Stimulated activated naive CD4-positive, alpha-beta T cell (primary cell): ENCODE measurements around the gene ZNF646.

Experiments
- DNase-seq, 6 experiments: peaks; one replicate each; lab custom pipeline; 2025; lab: John Stamatoyannopoulos, UW

ZNF646 gene, protein sequence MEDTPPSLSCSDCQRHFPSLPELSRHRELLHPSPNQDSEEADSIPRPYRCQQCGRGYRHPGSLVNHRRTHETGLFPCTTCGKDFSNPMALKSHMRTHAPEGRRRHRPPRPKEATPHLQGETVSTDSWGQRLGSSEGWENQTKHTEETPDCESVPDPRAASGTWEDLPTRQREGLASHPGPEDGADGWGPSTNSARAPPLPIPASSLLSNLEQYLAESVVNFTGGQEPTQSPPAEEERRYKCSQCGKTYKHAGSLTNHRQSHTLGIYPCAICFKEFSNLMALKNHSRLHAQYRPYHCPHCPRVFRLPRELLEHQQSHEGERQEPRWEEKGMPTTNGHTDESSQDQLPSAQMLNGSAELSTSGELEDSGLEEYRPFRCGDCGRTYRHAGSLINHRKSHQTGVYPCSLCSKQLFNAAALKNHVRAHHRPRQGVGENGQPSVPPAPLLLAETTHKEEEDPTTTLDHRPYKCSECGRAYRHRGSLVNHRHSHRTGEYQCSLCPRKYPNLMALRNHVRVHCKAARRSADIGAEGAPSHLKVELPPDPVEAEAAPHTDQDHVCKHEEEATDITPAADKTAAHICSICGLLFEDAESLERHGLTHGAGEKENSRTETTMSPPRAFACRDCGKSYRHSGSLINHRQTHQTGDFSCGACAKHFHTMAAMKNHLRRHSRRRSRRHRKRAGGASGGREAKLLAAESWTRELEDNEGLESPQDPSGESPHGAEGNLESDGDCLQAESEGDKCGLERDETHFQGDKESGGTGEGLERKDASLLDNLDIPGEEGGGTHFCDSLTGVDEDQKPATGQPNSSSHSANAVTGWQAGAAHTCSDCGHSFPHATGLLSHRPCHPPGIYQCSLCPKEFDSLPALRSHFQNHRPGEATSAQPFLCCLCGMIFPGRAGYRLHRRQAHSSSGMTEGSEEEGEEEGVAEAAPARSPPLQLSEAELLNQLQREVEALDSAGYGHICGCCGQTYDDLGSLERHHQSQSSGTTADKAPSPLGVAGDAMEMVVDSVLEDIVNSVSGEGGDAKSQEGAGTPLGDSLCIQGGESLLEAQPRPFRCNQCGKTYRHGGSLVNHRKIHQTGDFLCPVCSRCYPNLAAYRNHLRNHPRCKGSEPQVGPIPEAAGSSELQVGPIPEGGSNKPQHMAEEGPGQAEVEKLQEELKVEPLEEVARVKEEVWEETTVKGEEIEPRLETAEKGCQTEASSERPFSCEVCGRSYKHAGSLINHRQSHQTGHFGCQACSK (N-terminal part only)

DNA sequence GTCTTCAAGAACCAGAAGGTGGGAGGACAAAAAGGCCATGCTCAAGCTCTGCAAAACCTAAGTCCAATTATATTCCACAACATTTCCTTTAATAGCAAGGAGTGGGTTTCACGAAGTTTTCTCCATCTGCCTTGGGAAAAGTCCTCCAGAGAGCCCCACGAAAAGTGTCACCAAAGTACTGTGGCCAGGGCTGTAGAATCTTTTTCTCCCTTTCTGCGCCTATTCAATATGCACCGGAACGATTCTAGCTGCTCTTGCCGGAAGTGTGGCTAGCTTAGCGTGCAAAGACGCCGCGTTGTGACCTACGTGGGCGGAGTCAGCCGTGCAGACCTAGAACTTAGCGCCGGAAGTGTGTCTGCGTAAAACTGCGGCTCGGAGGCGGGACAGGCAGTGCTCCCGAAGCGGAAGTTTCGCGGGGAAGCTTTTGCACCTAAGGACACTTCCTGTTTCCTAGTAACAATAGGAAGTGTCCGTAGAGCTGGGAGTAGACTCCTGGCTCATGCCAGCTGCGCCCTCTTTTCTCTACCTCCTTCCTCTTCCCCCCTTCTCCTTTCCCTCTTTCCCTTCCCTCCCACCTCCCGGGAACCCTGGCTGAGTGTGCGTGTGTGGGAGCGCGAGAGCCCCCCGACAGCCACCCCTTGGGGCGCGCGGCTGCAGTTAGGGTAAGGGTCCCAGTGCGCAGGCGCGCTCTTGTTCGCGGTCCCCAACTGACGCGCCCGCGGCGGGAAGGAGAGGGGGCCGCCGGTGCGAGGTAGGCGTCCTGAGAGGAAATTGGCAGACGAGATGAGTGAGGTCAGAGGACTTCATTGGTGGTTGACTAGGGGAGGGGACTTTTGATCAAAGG lies at the start of gene ZNF646, which contains the start of gene ZNF668:
ZNF646 (plus strand) TSS at position 453 of the 844 bp plus-strand sequence. CDS start 1,903 bp downstream, outside the sequence.
ZNF668 (minus strand) TSS at position 271 of the 844 bp plus-strand sequence. CDS start 9,781 bp downstream, outside the sequence.
- peak; percentile 95 to 98 (median 97) for DNase-seq

DNA sequence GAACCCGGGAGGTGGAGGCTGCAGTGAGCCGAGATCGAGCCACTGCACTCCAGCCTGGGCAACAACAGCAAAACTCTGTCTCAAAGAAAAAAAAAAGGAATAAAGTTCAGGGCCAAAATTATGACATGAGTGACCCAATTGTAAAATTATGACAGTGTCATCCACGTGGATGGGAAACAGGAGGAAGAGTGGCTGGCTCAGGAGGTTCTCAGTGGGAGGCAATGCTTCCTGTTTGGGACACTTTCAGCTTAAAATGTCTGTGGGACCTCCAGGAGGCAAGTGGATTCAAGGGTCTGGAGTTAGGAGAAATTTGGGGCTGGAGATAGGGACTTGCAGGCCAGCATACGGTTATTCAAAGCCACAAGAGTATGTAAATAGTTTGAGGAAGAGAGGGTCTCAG lies 48.9 kb upstream of the ZNF646 start:
- no peak for DNase-seq

DNA sequence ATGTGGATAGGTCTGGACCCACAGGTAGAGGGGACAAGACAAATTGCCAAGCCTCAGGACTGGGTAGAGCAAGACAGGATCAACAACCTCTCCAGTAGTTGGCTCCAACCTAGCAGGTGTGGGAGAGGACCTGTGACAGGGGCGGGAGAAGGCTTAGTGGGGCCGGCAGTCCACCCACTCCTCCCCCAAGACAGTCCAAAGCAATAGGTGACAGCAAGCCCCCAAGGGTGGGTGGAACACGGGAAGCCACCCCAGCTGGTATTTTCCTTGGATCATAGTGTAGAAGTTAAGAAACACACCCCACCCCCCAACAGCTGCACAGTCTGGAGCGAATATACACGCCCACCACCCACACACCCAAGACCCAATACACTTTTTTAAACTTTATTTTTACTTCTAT lies 45.0 kb upstream of the ZNF646 start:
- no peak for DNase-seq

DNA sequence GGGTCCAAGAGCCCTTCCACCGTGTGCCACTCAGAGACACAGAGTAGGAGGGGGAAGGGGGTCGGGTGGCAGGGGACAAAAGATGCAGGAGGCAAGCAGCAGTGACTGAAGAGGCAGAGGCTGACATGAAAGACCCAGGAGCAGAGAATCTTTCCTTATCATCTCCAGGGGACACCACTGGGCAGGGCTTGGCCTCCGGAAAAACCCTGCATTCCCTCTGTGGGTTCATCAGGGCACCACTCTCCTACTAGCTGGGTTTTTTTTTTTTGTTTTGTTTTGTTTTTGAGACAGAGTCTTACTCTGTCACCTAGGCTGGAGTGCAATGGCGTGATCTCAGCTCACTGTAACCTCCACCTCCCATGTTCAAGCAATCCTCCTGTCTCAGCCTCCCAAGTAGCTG lies 42.9 kb upstream of the ZNF646 start:
- no peak for DNase-seq

DNA sequence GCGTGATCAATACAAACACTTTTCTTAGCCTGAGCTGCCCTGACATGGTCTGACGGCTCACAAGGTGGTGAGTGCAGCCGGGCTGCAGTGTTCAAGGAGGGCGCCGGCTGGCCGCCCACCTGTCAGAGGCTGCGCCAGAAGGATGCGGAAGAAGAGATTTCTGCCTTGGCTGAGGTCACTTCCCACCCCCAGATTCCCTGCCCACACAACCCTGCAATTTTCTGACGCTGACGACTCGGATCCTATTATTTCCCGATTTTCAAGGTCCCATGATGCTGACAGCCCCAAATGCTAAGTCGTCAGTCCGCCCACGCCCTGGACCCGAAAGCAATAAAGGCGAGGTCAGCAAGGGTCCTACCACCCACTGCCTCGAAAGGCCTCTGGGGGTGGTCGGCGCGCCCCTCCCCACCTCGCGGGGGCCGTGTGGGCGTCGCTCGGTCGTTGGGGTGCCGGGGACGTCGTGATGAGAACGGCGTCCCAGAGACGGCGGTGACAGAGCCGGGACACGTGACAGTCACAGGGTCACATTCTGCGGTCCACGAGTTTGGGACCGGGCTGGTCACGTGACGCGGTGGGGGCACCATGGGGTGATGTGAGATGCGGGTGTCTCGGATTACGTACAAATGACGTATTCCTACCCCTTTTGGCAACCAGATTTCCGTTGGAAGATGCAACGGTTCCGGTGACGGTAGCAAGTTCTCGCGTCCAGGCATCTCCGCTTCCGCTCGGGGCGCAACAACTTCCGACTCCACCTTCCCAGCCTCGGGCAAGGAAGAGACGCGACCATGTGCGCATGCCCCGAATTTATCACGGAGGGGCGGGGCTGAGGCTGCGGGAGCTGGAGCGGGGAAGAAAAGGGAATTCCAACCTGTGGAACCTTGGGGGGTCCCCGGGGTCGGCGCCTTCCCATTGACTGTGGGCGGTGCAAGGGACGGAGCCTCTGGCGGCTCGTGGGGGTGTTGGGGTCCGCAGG lies 41.2 kb upstream of the ZNF646 start, which contains the start of gene STX4:
STX4 (plus strand) TSS at position 823 of the 973 bp plus-strand sequence. CDS start 248 bp downstream, outside the sequence.
- peak; percentile 94 to 100 (median 96) for DNase-seq

DNA sequence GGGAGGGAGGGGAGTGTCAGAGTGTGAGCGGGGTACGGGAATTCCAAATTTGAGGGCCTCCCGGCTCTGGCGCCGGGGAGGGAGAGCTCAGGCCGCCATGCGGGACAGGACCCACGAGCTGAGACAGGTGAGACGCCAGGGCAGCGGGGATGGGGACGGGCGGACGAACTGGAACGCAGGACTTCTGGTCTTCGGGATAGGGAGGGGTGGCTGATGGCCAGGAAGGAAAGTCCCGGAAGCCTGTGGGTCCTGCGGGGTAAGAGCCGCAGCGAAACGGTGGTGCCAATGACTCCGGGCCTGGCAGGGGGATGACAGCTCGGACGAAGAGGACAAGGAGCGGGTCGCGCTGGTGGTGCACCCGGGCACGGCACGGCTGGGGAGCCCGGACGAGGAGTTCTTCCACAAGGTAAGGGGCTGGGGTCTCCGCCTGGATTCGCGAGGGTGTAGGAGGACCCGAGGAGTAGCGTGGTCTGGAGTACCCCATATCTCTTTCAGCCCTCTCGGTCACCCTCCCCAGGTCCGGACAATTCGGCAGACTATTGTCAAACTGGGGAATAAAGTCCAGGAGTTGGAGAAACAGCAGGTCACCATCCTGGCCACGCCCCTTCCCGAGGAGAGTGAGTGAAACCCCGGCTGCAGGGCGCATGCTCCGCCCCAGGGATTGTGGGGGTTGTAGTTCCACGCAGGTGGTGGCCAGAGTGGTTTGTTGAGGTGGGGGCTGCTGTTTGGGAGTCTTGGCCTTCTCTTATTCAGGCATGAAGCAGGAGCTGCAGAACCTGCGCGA lies 40.3 kb upstream of the ZNF646 start:
- peak; percentile 71 to 85 (median 81) for DNase-seq

DNA sequence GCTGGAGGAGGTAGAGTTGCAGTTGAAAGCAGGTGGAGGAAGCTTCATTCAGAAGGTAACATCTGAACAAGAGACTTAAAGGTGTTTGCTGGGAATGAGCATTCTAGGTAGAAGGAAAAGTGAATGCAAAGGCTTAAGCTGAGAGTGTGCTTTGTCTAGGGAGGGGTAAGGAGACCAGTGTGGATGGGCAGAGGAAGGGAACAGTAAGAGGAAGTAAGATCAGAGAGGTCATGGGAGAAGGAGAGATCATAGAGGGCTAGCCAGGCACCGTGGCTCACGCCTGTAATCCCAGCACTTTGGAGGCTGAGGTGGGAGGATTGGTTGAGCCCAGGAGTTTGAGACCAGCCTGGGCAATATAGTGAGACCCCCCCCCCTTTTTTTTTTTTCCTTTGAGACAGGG lies 37.5 kb upstream of the ZNF646 start:
- no peak for DNase-seq

DNA sequence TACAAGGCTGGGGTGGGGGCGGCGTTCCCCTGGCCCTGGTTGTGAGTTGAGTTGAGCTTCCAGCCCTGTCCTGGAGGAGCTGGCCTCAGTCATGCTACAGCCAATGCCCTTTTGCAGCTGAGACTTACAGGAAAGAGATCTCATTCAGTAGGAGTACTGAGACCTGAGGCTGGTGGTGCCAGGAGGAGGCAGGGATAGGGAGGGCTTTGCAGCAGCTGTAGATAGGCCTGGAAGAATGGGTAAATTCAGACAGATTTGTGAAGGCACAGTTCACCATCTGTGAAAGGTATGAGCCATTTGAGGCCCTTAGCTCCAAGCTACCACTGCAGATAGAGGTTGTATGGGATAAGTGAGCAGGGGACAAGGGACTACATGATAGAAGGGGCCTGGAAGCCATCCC lies 35.2 kb upstream of the ZNF646 start:
- DNase-seq = no peak

DNA sequence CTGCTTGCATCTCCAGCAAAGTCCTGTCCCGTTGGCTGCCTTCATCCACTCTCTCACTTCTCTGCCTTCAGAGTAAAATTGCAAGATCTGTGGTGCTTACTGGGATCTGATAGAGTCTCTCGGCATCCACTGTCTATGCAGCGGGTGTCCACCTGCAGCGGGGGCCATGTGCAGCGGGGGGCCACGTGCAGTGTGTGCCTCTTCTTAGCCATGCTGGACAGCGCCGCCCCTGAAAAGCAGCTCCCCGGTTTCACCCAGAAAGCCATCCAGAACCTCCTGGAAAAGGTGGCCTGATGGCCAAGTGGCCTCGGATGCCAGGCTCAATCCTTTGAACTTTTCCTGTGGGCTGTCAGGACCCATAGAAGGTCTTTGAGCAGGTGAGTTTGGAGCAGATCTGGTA lies 31.4 kb upstream of the ZNF646 start:
- no peak for DNase-seq

DNA sequence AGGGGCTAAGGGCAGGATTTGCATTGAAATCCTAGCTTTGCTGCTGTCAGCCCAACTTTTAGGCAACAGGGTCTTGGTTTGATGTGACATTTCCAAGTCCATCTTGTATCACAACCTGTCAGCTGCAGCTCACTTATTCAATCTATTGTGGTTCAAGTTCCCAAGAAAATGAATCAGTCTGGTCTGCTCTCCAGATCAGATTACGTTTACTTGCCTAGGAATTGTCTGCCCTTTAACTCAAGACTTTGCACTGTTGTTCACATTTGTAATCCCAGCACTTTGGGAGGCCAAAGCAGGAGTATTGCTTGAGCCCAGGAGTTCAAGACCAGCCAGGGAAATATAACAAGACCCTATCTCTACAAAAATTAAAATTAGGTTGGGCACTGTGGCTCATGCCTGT lies 30.9 kb upstream of the ZNF646 start:
- DNase-seq = no peak

DNA sequence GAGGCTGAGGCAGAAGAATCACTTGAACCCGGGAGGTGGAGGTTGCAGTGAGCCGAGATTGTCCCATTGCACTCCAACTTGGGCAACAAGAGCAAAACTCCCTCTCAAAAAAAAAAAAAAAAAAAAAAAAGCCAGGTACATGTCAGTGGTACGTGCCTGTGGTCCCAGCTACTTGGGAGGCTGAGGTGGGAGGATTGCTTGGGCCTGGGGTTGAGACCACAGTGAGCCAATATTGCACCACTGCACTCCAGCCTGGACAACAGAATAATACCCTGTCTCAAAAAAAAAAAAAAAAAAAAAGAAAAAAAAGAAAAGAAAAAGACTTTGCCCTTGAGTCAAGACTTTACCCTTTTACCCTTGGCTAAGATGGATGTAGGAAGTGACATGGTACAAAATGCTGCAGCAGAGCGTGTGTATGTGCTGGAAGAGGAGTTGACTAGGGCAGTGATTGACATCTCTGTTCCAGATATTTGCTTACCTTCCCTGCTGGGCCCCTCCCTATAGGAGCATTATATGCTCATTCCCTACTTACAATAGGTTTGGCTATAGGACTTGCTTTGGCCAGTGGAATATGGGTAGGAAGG lies 30.2 kb upstream of the ZNF646 start:
- no peak for DNase-seq

DNA sequence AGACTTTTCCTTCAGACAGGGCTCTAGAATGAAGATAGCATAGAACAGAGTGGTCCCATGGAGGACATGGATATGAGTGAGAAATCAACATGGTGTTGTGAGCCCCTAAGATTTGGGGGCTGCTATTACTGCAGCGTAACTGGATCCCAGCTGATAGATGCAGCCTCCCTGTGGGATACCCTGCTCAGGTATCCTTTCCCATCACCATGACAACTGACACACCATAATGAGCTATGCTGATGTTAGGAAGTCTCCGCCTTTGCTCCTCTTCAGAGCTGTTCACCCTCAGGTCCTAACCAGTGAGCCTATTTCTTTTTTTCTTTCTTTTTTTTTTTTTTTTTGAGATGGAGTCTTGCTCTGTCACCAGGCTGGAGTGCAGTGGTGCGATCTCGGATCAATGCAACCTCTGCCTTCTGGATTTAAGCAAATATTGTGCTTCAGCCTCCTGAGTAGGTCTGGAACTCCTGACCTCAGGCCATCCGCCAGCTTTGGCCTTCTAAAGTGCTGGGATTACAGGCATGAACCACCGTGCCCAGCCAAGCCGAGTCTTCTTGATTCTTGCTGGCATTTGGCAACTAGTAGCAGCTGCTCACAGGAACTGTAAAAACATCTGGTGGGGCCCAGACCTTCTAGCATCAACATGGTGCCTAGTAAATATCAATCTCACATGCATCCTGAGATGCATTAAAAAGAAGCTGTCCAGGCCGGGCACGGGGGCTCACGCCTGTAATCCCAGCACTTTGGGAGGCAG lies 23.8 kb upstream of the ZNF646 start:
- DNase-seq = no peak

DNA sequence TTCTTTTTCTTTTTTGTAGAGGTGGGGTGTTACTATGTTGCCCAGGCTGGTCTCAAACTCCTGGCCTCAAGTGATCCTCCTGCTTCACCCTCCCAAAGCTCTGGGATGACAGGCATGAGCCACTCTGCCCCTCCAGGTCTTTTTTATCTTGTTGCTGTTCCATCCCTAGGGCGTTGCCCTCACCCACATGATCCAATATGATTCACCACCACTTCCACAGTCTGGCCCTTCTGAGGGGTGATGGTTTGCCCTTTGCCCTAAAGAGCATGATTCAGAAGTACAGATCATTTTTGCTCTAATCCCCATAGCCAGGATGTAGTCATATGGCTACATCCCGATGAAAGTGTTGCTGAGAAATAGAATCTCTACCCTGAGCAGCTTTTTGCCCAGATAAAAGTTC lies 22.1 kb upstream of the ZNF646 start:
- no peak for DNase-seq

DNA sequence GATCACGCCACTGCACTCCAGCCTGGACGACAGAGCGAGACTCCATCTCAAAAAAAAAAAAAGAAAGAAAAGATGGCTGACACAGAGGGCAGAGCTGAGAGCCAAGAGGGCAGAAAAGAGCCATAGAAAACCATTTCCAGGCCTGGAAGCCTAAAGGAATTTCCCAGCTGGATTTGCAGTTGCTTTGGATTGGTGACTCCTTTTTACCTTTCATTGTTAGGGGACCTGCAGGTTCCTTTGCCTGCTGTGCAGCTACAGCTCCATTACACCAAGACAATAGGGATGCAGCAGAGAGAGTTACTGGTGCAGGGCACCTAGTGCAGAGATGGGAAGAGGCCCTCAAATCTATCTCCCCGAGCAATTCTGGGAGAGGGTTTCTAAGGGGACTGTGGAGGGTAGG lies 18.6 kb upstream of the ZNF646 start:
- DNase-seq = no peak

DNA sequence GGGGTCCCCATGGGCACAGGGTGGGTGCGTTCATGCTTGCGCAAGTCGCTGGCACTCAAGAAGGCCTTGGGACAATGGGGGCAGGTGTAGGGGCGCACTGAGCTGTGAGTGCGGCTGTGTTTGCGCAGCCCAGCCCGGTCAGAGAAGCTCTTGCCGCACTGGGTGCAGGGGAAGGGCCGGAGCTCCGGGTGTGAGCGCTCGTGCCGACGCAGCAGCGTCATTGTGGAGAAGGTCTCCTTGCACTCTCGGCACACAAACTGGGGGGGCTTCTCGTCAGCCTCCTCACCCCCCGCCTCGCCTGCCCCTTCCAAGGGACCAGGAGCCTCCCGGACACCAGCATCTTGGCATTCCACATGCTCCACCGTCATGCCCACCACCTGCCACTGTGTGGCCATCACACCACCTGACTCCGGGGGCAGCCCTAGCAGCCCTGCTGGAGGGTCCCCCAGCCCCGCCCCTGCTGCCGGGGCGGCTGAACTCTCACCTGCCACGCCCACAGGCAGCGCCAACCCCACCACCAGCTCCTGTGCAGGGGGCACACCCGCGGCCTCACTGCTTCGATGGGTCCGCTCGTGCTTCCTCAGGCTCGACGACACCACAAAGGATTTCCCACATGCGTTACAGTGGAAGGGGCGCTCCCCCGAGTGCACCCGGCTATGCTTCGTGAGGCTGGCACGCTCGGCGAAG lies 13.0 kb upstream of the ZNF646 start:
- no peak for DNase-seq

DNA sequence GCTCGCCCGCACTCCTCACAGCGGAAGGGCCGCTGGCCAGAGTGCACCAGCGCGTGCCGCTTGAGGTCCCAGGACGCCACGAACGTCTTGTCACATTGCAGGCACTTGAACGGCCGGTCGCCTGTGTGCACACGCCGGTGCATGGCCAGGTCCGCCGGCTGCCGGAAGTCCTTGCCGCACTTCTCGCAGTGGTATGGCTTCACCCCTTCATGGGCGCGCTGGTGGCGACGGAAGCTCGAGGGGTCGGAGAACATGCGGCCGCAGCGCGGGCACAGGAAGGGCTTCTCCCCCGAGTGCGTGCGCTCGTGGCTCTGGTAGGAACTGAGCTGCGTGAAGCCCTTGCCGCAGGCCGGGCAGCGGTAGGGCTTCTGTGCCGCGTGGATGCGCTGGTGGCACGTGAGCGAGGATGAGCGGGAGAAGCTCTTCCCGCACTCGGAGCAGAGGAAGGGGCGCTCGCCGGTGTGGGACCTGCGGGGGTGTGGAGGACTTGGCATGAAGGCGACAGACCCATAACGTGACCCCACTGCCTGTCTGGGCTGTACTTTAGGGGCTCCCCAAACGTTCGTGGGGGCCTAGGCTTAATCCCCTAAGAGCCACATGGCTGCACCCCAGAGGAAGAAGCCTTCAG lies 12.3 kb upstream of the ZNF646 start:
- DNase-seq = no peak

DNA sequence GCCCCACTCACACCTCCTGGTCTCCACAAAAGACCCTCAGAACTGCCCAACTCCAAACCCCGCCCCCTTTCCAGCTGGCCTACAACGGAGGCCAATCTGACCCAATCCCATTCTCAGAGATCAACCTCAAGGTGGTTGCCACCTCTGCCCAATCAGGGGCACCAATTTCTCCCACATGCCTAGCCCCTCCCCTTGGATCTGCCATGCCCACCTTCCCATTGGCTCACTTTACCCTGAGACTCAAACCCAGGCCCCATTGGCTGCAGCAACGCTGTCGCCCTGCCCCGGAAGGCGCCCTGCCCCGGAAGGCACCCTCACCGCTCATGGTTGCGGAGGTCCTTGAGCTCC lies 10.8 kb upstream of the ZNF646 start:
- no peak for DNase-seq
